ENCODE data around the gene C1orf141. TPM values are rescaled to one million over a fixed set of nuclear protein-coding genes. Genes with fewer than 3 reads are reported as not detected.

Gene C1orf141
- total and polyA plus RNA-seq, 9 of the 15 experiments (the other 6 are each of a cell fraction or from before 2014, with no cell fraction given) = not detected

DNA sequence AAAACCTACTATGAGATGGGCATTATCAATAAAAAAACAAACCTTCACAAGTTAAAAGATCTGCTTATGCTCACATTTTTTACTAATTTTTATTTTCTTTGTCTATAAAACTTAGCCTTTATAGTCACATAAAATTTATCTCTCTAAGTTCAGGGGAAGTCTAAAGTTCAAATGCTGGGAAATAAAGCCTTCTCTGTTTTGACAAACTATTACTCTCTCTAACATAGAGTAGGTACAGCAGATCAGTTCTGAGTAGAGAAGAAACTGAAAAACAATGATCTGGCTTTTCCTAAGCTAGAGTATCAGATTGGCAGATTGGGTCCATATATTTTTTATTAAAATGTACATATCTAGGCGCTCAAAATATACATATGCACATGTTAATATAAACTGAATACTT lies 31.2 kb downstream of the C1orf141 start:
- no peak for ATAC-seq
- H3K9ac ChIP-seq (ENCODE audit: insufficient read depth in 1 of 2, low read depth in 2 of 2, low read length in 2 of 2) = no peak overlapping the region
- H3K36me3 ChIP-seq (ENCODE audit: control insufficient read depth, insufficient read depth, low read length) = no peaks in the 10 kb centered on the region
- H3K27ac ChIP-seq (ENCODE audit: extremely low read depth, low read depth, low read length) = no peak overlapping the region
- no peak overlapping the region for H3K4me2 ChIP-seq (ENCODE audit: insufficient read depth, low read length)
- H3K4me3 ChIP-seq = no peak overlapping the region
- no peaks in the 10 kb centered on the region for H3K27me3 ChIP-seq (ENCODE audit: control insufficient read depth in 2 of 2, insufficient read depth in 2 of 2, low read length in 2 of 2)
- DNase-seq (ENCODE audit: extremely low read depth in 1 of 4, low spot score in 3 of 4) = no peak
- H3K79me2 ChIP-seq (ENCODE audit: control insufficient read depth, insufficient read depth, low read length) = no peaks in the 10 kb centered on the region
- 39% methylated on average over 1 of the region's 1 CpG for WGBS (ENCODE audit: insufficient coverage, low coverage, missing lambda C conversion rate)
- no peaks in the 10 kb centered on the region for H4K20me1 ChIP-seq (replicated peaks; ENCODE audit: control insufficient read depth, insufficient read depth, low read length)
- ChIA-PET CTCF (ENCODE audit: low intra/inter-chr PET ratio) (no interaction called here), POLR2A (no interaction called here)
- H2AFZ ChIP-seq (ENCODE audit: low read depth, low read length) = no peak overlapping the region
- BruUV-seq (replicated peaks) = no TSS peak
- peaks cover 0 to 9% of the 10 kb centered on the region in 2 experiments; a peak in 2 of 5 replicates for H3K4me1 ChIP-seq (replicated peaks in 1 of 2; ENCODE audit: control insufficient read depth in 2 of 2, insufficient read depth in 2 of 2, low read length in 2 of 2)
- no peaks in the 10 kb centered on the region for H3K9me3 ChIP-seq (replicated peaks; ENCODE audit: control insufficient read depth, insufficient read depth, low read depth, low read length)
- in situ Hi-C loops (cut with MboI) (no loop called here), intact Hi-C loops (cut with micrococcal nuclease) (loop anchor here (5.0 kb wide), 1 partner anchor 39 kb away; no protein-coding TSS in a partner anchor)
- no peaks in the 10 kb centered on the region for H3K9me1 ChIP-seq (ENCODE audit: control insufficient read depth, insufficient read depth, low read length)
- no peak for FAIRE-seq
- TF ChIP-seq, protein P1, sequence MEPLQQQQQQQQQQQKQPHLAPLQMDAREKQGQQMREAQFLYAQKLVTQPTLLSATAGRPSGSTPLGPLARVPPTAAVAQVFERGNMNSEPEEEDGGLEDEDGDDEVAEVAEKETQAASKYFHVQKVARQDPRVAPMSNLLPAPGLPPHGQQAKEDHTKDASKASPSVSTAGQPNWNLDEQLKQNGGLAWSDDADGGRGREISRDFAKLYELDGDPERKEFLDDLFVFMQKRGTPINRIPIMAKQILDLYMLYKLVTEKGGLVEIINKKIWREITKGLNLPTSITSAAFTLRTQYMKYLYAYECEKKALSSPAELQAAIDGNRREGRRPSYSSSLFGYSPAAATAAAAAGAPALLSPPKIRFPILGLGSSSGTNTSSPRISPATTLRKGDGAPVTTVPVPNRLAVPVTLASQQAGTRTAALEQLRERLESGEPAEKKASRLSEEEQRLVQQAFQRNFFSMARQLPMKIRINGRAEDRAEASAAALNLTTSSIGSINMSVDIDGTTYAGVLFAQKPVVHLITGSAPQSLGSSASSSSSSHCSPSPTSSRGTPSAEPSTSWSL (CRISPR knock-in tag; IDR thresholded peaks at IDR 0.05; ENCODE audit: borderline replicate concordance) = no peak
- no peak for TF ChIP-seq CEBPB (tag; IDR thresholded peaks at IDR 0.05)
- TF ChIP-seq, protein P2, sequence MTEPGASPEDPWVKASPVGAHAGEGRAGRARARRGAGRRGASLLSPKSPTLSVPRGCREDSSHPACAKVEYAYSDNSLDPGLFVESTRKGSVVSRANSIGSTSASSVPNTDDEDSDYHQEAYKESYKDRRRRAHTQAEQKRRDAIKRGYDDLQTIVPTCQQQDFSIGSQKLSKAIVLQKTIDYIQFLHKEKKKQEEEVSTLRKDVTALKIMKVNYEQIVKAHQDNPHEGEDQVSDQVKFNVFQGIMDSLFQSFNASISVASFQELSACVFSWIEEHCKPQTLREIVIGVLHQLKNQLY (CRISPR knock-in tag; conservative IDR thresholded peaks at IDR 0.05) = no peak
- TF ChIP-seq, protein P3, sequence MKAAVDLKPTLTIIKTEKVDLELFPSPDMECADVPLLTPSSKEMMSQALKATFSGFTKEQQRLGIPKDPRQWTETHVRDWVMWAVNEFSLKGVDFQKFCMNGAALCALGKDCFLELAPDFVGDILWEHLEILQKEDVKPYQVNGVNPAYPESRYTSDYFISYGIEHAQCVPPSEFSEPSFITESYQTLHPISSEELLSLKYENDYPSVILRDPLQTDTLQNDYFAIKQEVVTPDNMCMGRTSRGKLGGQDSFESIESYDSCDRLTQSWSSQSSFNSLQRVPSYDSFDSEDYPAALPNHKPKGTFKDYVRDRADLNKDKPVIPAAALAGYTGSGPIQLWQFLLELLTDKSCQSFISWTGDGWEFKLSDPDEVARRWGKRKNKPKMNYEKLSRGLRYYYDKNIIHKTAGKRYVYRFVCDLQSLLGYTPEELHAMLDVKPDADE (conservative IDR thresholded peaks at IDR 0.05; ENCODE audit: control insufficient read depth, low read depth, low read length) = no peak
- no peak for TF ChIP-seq SIN3B (IDR thresholded peaks at IDR 0.05; ENCODE audit: low read depth)
- TF ChIP-seq, protein P4, sequence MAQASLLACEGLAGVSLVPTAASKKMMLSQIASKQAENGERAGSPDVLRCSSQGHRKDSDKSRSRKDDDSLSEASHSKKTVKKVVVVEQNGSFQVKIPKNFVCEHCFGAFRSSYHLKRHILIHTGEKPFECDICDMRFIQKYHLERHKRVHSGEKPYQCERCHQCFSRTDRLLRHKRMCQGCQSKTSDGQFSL (CRISPR knock-in tag; IDR thresholded peaks at IDR 0.05) = no peak
- TF ChIP-seq, protein P4 (tag; IDR thresholded peaks at IDR 0.05) = no peak
- no peak for TF ChIP-seq SMC3 (conservative IDR thresholded peaks at IDR 0.05; ENCODE audit: insufficient read depth, low read depth, low read length)
- no peak for TF ChIP-seq DPF2 (IDR thresholded peaks at IDR 0.05)
- TF ChIP-seq, protein P5, sequence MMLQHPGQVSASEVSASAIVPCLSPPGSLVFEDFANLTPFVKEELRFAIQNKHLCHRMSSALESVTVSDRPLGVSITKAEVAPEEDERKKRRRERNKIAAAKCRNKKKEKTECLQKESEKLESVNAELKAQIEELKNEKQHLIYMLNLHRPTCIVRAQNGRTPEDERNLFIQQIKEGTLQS (IDR thresholded peaks at IDR 0.05) = no peak
- TF ChIP-seq, protein P5 (CRISPR knock-in tag; conservative IDR thresholded peaks at IDR 0.05) = no peak
- no peak for TF ChIP-seq CBX3 (IDR thresholded peaks at IDR 0.05; ENCODE audit: borderline replicate concordance in 1 of 2, low read length in 2 of 2)
- TF ChIP-seq ATF1 (CRISPR knock-in tag; IDR thresholded peaks at IDR 0.05) = no peak
- TF ChIP-seq ATF1 (tag; IDR thresholded peaks at IDR 0.05) = no peak
- TF ChIP-seq, protein P6, sequence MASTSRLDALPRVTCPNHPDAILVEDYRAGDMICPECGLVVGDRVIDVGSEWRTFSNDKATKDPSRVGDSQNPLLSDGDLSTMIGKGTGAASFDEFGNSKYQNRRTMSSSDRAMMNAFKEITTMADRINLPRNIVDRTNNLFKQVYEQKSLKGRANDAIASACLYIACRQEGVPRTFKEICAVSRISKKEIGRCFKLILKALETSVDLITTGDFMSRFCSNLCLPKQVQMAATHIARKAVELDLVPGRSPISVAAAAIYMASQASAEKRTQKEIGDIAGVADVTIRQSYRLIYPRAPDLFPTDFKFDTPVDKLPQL (IDR thresholded peaks at IDR 0.05; ENCODE audit: extremely low read depth, insufficient read length) = no peak
- TF ChIP-seq, protein P7, sequence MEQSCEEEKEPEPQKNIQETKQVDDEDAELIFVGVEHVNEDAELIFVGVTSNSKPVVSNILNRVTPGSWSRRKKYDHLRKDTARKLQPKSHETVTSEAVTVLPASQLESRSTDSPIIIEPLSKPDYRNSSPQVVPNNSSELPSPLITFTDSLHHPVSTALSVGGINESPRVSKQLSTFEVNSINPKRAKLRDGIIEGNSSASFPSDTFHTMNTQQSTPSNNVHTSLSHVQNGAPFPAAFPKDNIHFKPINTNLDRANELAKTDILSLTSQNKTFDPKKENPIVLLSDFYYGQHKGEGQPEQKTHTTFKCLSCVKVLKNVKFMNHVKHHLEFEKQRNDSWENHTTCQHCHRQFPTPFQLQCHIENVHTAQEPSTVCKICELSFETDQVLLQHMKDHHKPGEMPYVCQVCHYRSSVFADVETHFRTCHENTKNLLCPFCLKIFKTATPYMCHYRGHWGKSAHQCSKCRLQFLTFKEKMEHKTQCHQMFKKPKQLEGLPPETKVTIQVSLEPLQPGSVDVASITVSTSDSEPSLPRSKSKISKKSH (CRISPR knock-in tag; IDR thresholded peaks at IDR 0.05) = no peak
